ENCODE data around the gene FHOD3. TPM values are rescaled to one million over a fixed set of nuclear protein-coding genes. Genes with fewer than 3 reads are reported as not detected.

Gene FHOD3
- total and polyA plus RNA-seq, 2 donors (not counting 1 experiment from before 2014, with no cell fraction given), result not detected

DNA sequence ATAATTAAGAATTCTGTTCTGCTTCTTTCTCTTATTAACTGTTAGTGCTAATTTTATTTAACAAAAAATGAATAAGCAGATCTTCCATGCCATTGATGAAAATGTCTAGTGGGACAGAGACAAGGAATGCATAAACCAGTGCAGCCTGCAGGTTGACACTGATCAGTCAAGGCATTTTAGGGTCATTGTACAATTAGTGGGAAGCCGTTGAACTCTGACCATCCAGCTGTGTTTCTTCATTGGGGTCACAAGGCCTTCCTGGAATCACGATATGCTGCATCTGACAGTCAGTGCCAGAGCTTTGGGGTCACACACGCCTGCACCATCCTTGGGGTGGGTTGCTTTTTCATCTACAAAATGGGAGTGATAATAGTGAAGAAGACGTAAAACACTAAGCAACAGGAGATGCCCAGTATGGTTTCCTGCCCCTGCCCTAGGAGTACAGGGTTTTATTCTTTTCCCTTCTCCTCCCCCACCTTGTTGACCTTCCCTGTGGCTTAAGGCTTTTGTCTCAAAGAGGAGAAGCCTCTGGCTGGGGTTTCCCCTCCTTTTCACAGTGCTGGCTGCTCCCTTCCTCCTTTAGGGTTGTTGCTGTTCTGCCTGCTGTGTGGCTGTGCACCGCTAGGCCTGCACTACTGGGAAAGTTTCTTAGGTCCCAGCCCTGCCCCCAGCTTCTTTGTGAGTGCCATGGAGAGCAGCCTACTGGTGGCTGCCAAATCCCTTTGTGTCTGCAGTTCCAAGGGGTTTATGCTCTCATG is 285.7 kb downstream of the FHOD3 start:
- CTCF ChIA-PET, result no interaction called here
- WGBS (ENCODE audit: insufficient coverage), result 94% methylated on average over 3 of the region's 5 CpGs
- Histone ChIP-seq H3K27me3 (replicated peaks in 1 of 4; ENCODE audit: control extremely low read depth in 1 of 4, control insufficient read depth in 3 of 4, insufficient read depth in 4 of 4, low read length in 3 of 4) (no peaks in the 10 kb centered on the region), H3K4me1 (ENCODE audit: control insufficient read depth in 2 of 2, insufficient read depth in 2 of 2, low read length in 2 of 2) (no peaks in the 10 kb centered on the region), H3K27ac (ENCODE audit: low read length in 2 of 2) (no peak overlapping the region), H3K4me3 (ENCODE audit: control extremely low read depth in 1 of 5, extremely low read depth in 1 of 5, insufficient read depth in 1 of 5, low read depth in 2 of 5, low read length in 4 of 5) (no peak overlapping the region), H3K79me2 (ENCODE audit: control insufficient read depth, insufficient read depth, low read length) (no peaks in the 10 kb centered on the region), H3K9me3 (ENCODE audit: control extremely low read depth in 1 of 3, control insufficient read depth in 2 of 3, insufficient read depth in 1 of 3, low read length in 2 of 3) (peaks cover 0 to 5% (median 0%) of the 10 kb centered on the region in 3 donors), H4K20me1 (ENCODE audit: control insufficient read depth, insufficient read depth, low read length, poor library complexity, severe bottlenecking) (no peaks in the 10 kb centered on the region), H2AFZ (ENCODE audit: insufficient read depth, low read depth, low read length, poor library complexity, severe bottlenecking) (no peak overlapping the region), H3K36me3 (replicated peaks in 1 of 2; ENCODE audit: control extremely low read depth in 1 of 2, control insufficient read depth in 1 of 2, extremely low read depth in 1 of 2, insufficient read depth in 2 of 2, low read length in 1 of 2) (no peaks in the 10 kb centered on the region), H3K4me2 (replicated peaks; ENCODE audit: low read depth, low read length, poor library complexity, severe bottlenecking) (no peak overlapping the region), H3K9ac (ENCODE audit: low read length) (no peak overlapping the region)
- Mint-ChIP-seq H3K27ac (no peak overlapping the region), H3K9me3 (ENCODE audit: insufficient read depth) (no peaks in the 10 kb centered on the region), H3K4me3 (no peak overlapping the region), H3K27me3 (peaks cover 5% of the 10 kb centered on the region), H3K4me1 (no peaks in the 10 kb centered on the region)
- intact Hi-C loops (cut with micrococcal nuclease), result no loop called here
- POLR2A ChIA-PET, result no interaction called here
- no peak for TF ChIP-seq CTCF (IDR thresholded peaks at IDR 0.05)
- TF ChIP-seq EZH2 (IDR thresholded peaks at IDR 0.05; ENCODE audit: borderline replicate concordance, insufficient read depth, low read depth, low read length, poor library complexity, severe bottlenecking), result no peak
- ATAC-seq (ENCODE audit: low read depth), result no peak
- no peak for DNase-seq

DNA sequence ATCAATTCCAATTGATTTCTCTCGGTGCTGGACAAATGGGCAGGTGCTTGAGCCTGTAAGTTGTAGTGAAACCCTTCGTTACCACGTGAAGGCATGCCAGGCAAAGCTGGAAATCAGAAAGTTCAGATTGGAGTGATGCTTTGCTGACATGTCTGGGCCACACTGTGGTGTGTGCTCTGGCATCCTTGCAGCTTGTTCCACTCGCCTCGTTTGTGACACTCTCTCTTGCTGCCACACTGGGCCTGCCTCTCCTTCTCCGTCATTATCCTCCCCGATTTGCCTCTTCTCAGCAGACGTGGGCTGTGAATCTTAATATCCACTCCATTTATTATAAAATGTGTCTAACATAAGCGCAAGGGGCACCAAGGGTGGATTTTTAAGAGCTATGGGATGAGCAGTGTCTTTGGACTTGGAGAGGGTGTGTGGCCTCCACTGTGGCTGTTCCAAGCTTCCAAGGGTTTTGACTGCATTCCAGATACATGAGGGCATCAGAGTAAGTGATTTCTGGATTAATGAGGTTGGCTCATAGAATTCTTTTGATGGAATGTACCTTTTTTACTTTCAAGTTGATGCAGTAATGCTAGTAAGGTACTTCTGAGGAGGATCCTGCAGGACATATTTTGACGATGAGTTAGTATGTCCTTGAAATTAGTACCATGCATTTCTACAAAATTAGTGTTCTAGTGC is 292.5 kb downstream of the FHOD3 start:
- no peak for DNase-seq
- Histone ChIP-seq H3K9me3 (ENCODE audit: control extremely low read depth in 1 of 3, control insufficient read depth in 2 of 3, insufficient read depth in 1 of 3, low read length in 2 of 3) (no peaks in the 10 kb centered on the region), H3K4me2 (replicated peaks; ENCODE audit: low read depth, low read length, poor library complexity, severe bottlenecking) (no peak overlapping the region), H3K4me1 (ENCODE audit: control insufficient read depth in 2 of 2, insufficient read depth in 2 of 2, low read length in 2 of 2) (no peaks in the 10 kb centered on the region), H3K9ac (ENCODE audit: low read length) (no peak overlapping the region), H3K79me2 (ENCODE audit: control insufficient read depth, insufficient read depth, low read length) (no peaks in the 10 kb centered on the region), H3K27ac (ENCODE audit: low read length in 2 of 2) (no peak overlapping the region), H3K27me3 (replicated peaks in 1 of 4; ENCODE audit: control extremely low read depth in 1 of 4, control insufficient read depth in 3 of 4, insufficient read depth in 4 of 4, low read length in 3 of 4) (no peaks in the 10 kb centered on the region), H3K36me3 (replicated peaks in 1 of 2; ENCODE audit: control extremely low read depth in 1 of 2, control insufficient read depth in 1 of 2, extremely low read depth in 1 of 2, insufficient read depth in 2 of 2, low read length in 1 of 2) (no peaks in the 10 kb centered on the region), H4K20me1 (ENCODE audit: control insufficient read depth, insufficient read depth, low read length, poor library complexity, severe bottlenecking) (no peaks in the 10 kb centered on the region), H3K4me3 (ENCODE audit: control extremely low read depth in 1 of 5, extremely low read depth in 1 of 5, insufficient read depth in 1 of 5, low read depth in 2 of 5, low read length in 4 of 5) (no peak overlapping the region), H2AFZ (ENCODE audit: insufficient read depth, low read depth, low read length, poor library complexity, severe bottlenecking) (no peak overlapping the region)
- Mint-ChIP-seq H3K9me3 (ENCODE audit: insufficient read depth) (no peaks in the 10 kb centered on the region), H3K4me1 (no peaks in the 10 kb centered on the region), H3K27me3 (no peaks in the 10 kb centered on the region), H3K27ac (no peak overlapping the region), H3K4me3 (no peak overlapping the region)
- TF ChIP-seq EZH2 (IDR thresholded peaks at IDR 0.05; ENCODE audit: borderline replicate concordance, insufficient read depth, low read depth, low read length, poor library complexity, severe bottlenecking) (no peak), CTCF (IDR thresholded peaks at IDR 0.05) (no peak)
- intact Hi-C loops (cut with micrococcal nuclease), result no loop called here
- WGBS (ENCODE audit: insufficient coverage), result 84% methylated on average over 5 of the region's 10 CpGs
- ChIA-PET CTCF (interaction anchor here (1.1 kb wide), 1 partner anchor 148 kb away, joined by 3 read pairs; no protein-coding TSS in a partner anchor), POLR2A (no interaction called here)
- no peak for ATAC-seq (ENCODE audit: low read depth)

Data from B cell (primary cell).